Thyroid gland (tissue), 4 donors: Measurements from ENCODE around the gene RPH3AL.

ENCODE experiments used
- CTCF ChIP-seq, 6 experiments: fragments of 200-600 bp in 3 of 6; fragments of 450-650 bp in 3 of 6; sonication (generic) in 3 of 6; IDR thresholded peaks; one replicate each; pipeline ENCODE4 v1.5.1; 2016 to 2019; ENCODE audit warnings: antibody characterized with exemption in 6 of 6, mild to moderate bottlenecking in 2 of 6, inconsistent platforms in 1 of 6, moderate library complexity in 1 of 6
- POLR2A ChIP-seq, 2 donors: fragments of 450-650 bp; IDR thresholded peaks; one replicate each; pipeline ENCODE4 v1.6.1; 2017; ENCODE audit warnings: antibody characterized with exemption in 2 of 2, mild to moderate bottlenecking in 2 of 2, moderate library complexity in 1 of 2

- TF ChIP-seq CTCF (IDR thresholded peaks at IDR 0.05): no peak
- TF ChIP-seq POLR2A (IDR thresholded peaks at IDR 0.05): no peak
Measured at GRCh38 chr17:179066-179432, 173.6 kb downstream of the RPH3AL start.
